Lung (tissue), 12 donors: Measurements from ENCODE around the gene ATP2B2. TPM values are rescaled to one million over a fixed set of nuclear protein-coding genes. Genes with fewer than 3 reads are reported as not detected.

Experiments
- ATAC-seq: fragments of 200-7000 bp; cut with Tn5 transposase; one replicate; pipeline ENCODE4 v1.9.1; 2020; ENCODE audit warnings: moderate number of reproducible peaks; ENCODE audit not compliant: insufficient read depth, low FRiP score
- DNase-seq, 3 donors: peaks; one replicate each; pipeline ENCODE4 v3.0.0-alpha.2; 2013 to 2017
- H3K27ac ChIP-seq, 2 donors: one replicate each; pipeline ENCODE4 v1.5.1; 2013; ENCODE audit warnings: mild to moderate bottlenecking in 2 of 2, moderate library complexity in 2 of 2, control low read depth in 1 of 2, inconsistent platforms in 1 of 2, low read depth in 1 of 2, low read length in 1 of 2
- H3K27me3 ChIP-seq, 3 donors: one replicate each; pipeline ENCODE4 v1.5.1; 2013; ENCODE audit warnings: low read length in 2 of 3; ENCODE audit not compliant: control insufficient read depth in 3 of 3, insufficient read depth in 3 of 3
- H3K36me3 ChIP-seq, 4 donors: one replicate each; pipeline ENCODE4 v1.5.1; 2013; ENCODE audit warnings: low read length in 4 of 4, mild to moderate bottlenecking in 1 of 4, moderate library complexity in 1 of 4; ENCODE audit not compliant: control insufficient read depth in 4 of 4, insufficient read depth in 4 of 4
- H3K4me1 ChIP-seq, 5 donors: one replicate each; pipeline ENCODE4 v1.5.1; 2013; ENCODE audit warnings: low read length in 5 of 5, mild to moderate bottlenecking in 2 of 5, moderate library complexity in 1 of 5; ENCODE audit not compliant: control insufficient read depth in 5 of 5, insufficient read depth in 5 of 5
- H3K4me3 ChIP-seq: one replicate; pipeline ENCODE4 v1.5.1; 2013; ENCODE audit warnings: mild to moderate bottlenecking, control low read depth, moderate library complexity
- H3K9ac ChIP-seq, 2 donors: one replicate each; pipeline ENCODE4 v1.5.1; 2013; ENCODE audit warnings: low read length in 2 of 2, control low read depth in 1 of 2; ENCODE audit not compliant: insufficient read depth in 1 of 2
- H3K9me3 ChIP-seq, 4 donors: one replicate each; pipeline ENCODE4 v1.5.1; 2013; ENCODE audit warnings: low read length in 3 of 4, mild to moderate bottlenecking in 1 of 4, moderate library complexity in 1 of 4; ENCODE audit not compliant: control insufficient read depth in 4 of 4, insufficient read depth in 3 of 4
- CTCF ChIP-seq: IDR thresholded peaks from 2 replicates; pipeline ENCODE4 v1.5.1; 2012; ENCODE audit warnings: mild to moderate bottlenecking; ENCODE audit errors: control extremely low read depth, extremely low read depth
- WGBS, 2 donors: extraction: QIAGEN DNeasy Blood & Tissue Kit; methylation state at CpG; one replicate each; pipeline ENCODE4 v1.1.7; 2013; 5-methylcytosine and 5-hydroxymethylcytosine counted together
- polyA plus RNA-seq, 2 donors: library from polyadenylated mRNA; stranded (reverse); fragments of 200-250 nt; gene quantifications; one replicate each; pipeline ENCODE4 v1.2.1, GENCODE V29; 2013
- total RNA-seq, 2 donors: library from RNA; depleted of rRNA in 1 of 2; stranded (reverse); fragments of >200 nt in 1 of 2; gene quantifications; one replicate each; pipeline ENCODE4 v1.2.1, GENCODE V29; 2014 to 2021
- donor health status: control.
- donor health status: control.
- donor health status: Bipolar disorder and iron deficiency.
- donor health status: healthy.
- donor health status: DM: yes; HTN: yes; CAD: no.

The ATP2B2 gene
- total and polyA plus RNA-seq, 4 donors, result 0.06 TPM; not detected in 3

GRCh38 chr3:10426346-10427220, 78.8 kb downstream of the ATP2B2 start:
- TF ChIP-seq CTCF, result no peak
- H3K27ac ChIP-seq, result no peak overlapping the region
- WGBS, 2 donors, result 75 to 79% methylated on average over 15 of the region's 15 CpGs
- H3K4me3 ChIP-seq, result no peak overlapping the region
- H3K27me3 ChIP-seq, result peaks cover 0 to 6% (median 0%) of the 10 kb centered on the region in 3 donors
- H3K9ac ChIP-seq, result no peak overlapping the region
- no peaks in the 10 kb centered on the region for H3K9me3 ChIP-seq
- ATAC-seq, result no peak
- H3K36me3 ChIP-seq, result no peaks in the 10 kb centered on the region
- H3K4me1 ChIP-seq, result no peaks in the 10 kb centered on the region
- DNase-seq, result no peak

- Histone ChIP-seq H3K9ac (no peak overlapping the region), H3K4me1 (no peaks in the 10 kb centered on the region), H3K27ac (no peak overlapping the region), H3K27me3 (no peaks in the 10 kb centered on the region), H3K4me3 (no peak overlapping the region), H3K36me3 (no peaks in the 10 kb centered on the region), H3K9me3 (no peaks in the 10 kb centered on the region)
- TF ChIP-seq CTCF, result no peak
- no peak for ATAC-seq
- DNase-seq, result no peak
- WGBS, 2 donors, result 80 to 85% methylated on average over 14 of the region's 14 CpGs
These were observed 82.1 kb downstream of the ATP2B2 start for GRCh38 chr3:10423171-10423882.

GRCh38 chr3:10421996-10422395, 83.4 kb downstream of the ATP2B2 start:
- H3K4me3 ChIP-seq, result no peak overlapping the region
- ATAC-seq, result no peak
- no peak for DNase-seq
- 71 to 76% methylated on average over 5 of the region's 5 CpGs for WGBS, 2 donors
- H3K27ac ChIP-seq, result no peak overlapping the region
- no peak for TF ChIP-seq CTCF
- H3K4me1 ChIP-seq, result no peaks in the 10 kb centered on the region
- no peaks in the 10 kb centered on the region for H3K27me3 ChIP-seq
- H3K36me3 ChIP-seq, result no peaks in the 10 kb centered on the region
- no peak overlapping the region for H3K9ac ChIP-seq
- H3K9me3 ChIP-seq, result no peaks in the 10 kb centered on the region
